PFSK-1 (cell line): ENCODE results near the gene TOPAZ1.

Experiments used
- POLR2AphosphoS5 ChIP-seq: IDR thresholded peaks from 2 replicates; pipeline ENCODE4 v1.6.1; 2012; ENCODE audit warnings: low read depth, mild to moderate bottlenecking, control low read depth, low read length, moderate library complexity
- TAF1 ChIP-seq: IDR thresholded peaks from 2 replicates; pipeline ENCODE4 v1.6.1; 2012; ENCODE audit warnings: low read length, control low read depth, borderline replicate concordance; ENCODE audit not compliant: insufficient read depth

GRCh38 chr3:44337248-44337785 is 95.6 kb downstream of the TOPAZ1 start:
- TF ChIP-seq TAF1 (no peak), POLR2AphosphoS5 (no peak)
